Calu3 (cell line): ENCODE data around the gene RIMS3. TPM values are rescaled to one million over a fixed set of nuclear protein-coding genes. Genes with fewer than 3 reads are reported as not detected.

Experiments used
- BruUV-seq: library from RNA; stranded (reverse); fragments of 400-500 nt; replicated peaks from 2 replicates; lab custom pipeline; 2021; lab: Mats Ljungman, UMichigan
- CTCF ChIA-PET: fragments of 300-600 bp; sonication (Branson Sonifier 250); formaldehyde crosslinking; loops from one replicate; lab custom pipeline; 2022; ENCODE audit warnings: antibody characterized with exemption; lab: Charles Lee
- DNase-seq: peaks from one replicate; pipeline ENCODE4 v3.0.0; 2022
- H3K27ac Mint-ChIP-seq: one replicate; pipeline ENCODE4 v1.8.0; 2022; ENCODE audit warnings: mixed read lengths; ENCODE audit not compliant: unreplicated experiment
- H3K27me3 Mint-ChIP-seq: one replicate; pipeline ENCODE4 v1.8.0; 2022; ENCODE audit warnings: mixed read lengths; ENCODE audit not compliant: unreplicated experiment
- H3K36me3 Mint-ChIP-seq: one replicate; pipeline ENCODE4 v1.8.0; 2022; ENCODE audit warnings: mild to moderate bottlenecking, moderate library complexity, mixed read lengths; ENCODE audit not compliant: insufficient read depth, unreplicated experiment
- H3K4me1 Mint-ChIP-seq: one replicate; pipeline ENCODE4 v1.8.0; 2022; ENCODE audit warnings: mild to moderate bottlenecking, low read depth, mixed read lengths; ENCODE audit not compliant: unreplicated experiment
- H3K4me3 Mint-ChIP-seq: one replicate; pipeline ENCODE4 v1.8.0; 2022; ENCODE audit warnings: mild to moderate bottlenecking, low read depth, moderate library complexity, mixed read lengths; ENCODE audit not compliant: unreplicated experiment
- H3K9me3 Mint-ChIP-seq: one replicate; pipeline ENCODE4 v1.8.0; 2022; ENCODE audit warnings: low read depth, mixed read lengths; ENCODE audit not compliant: unreplicated experiment
- CTCF ChIP-seq: fragments of 200-600 bp; IDR thresholded peaks from one replicate; pipeline ENCODE4 v1.8.0; 2022; ENCODE audit warnings: antibody characterized with exemption; ENCODE audit not compliant: unreplicated experiment
- intact Hi-C: fragments of 100-400 bp; cut with micrococcal nuclease; formaldehyde crosslinking; loops from one replicate; pipeline ENCODE4 v1.10.0; 2022; ENCODE audit not compliant: unreplicated experiment
- total RNA-seq: library from RNA; stranded (reverse); gene quantifications from 2 replicates; pipeline ENCODE4 v1.2.3, GENCODE V29; 2022

Gene RIMS3
- total RNA-seq, 1 experiment from 2014 or later: 1.3 TPM

DNA sequence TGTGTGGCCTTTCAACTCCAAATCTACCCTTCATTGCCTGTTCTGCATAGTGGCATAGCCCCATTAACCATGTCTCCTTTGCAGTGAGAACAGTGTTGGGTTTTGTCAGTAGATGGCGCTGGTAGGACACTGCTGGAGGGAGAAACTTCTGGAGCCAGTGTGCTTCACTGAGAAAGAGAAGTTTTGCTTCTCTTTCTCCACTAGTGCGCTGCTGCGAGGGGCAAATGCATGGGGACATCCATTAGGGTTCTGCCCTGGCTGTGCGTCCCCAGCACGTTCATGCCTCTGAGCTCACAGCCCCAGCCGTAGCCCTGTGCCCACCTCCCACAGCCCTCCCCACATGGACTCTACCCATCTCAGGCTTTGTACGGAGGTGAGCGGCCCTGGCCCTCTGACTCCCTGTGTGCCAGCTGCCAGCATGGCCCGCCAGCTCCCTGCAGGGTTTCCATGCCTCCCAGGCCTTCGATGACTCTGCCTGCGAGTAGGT, 53.1 kb downstream of the RIMS3 start:
- DNase-seq: peak; percentile 71
- peak; percentile 66 for TF ChIP-seq CTCF
- no TSS peak for BruUV-seq
- H3K4me1 Mint-ChIP-seq: no peaks in the 10 kb centered on the region
- H3K4me3 Mint-ChIP-seq: no peak overlapping the region
- peaks cover 27% of the 10 kb centered on the region for H3K27me3 Mint-ChIP-seq
- H3K36me3 Mint-ChIP-seq: no peaks in the 10 kb centered on the region
- H3K9me3 Mint-ChIP-seq: peaks cover under 1% of the 10 kb centered on the region
- no peak overlapping the region for H3K27ac Mint-ChIP-seq
- CTCF ChIA-PET: no interaction called here
- intact Hi-C loops: loop anchor here (5.0 to 10.0 kb wide), 2 partner anchors 230 to 342 kb away; no protein-coding TSS in a partner anchor

GRCh38 chr1:40610156-40610555, 55.3 kb downstream of the RIMS3 start:
- H3K36me3 Mint-ChIP-seq: no peaks in the 10 kb centered on the region
- CTCF ChIA-PET: interaction anchor here (1.2 kb wide), 1 partner anchor 78 kb away, joined by 3 read pairs; no protein-coding TSS in a partner anchor
- intact Hi-C loops: loop anchor here (5.0 to 10.0 kb wide), 2 partner anchors 232 to 345 kb away; no protein-coding TSS in a partner anchor
- peaks cover 39% of the 10 kb centered on the region for H3K27me3 Mint-ChIP-seq
- BruUV-seq: no TSS peak
- H3K27ac Mint-ChIP-seq: no peak overlapping the region
- DNase-seq: no peak
- no peak overlapping the region for H3K4me3 Mint-ChIP-seq
- TF ChIP-seq CTCF: no peak
- no peaks in the 10 kb centered on the region for H3K4me1 Mint-ChIP-seq
- no peaks in the 10 kb centered on the region for H3K9me3 Mint-ChIP-seq

DNA sequence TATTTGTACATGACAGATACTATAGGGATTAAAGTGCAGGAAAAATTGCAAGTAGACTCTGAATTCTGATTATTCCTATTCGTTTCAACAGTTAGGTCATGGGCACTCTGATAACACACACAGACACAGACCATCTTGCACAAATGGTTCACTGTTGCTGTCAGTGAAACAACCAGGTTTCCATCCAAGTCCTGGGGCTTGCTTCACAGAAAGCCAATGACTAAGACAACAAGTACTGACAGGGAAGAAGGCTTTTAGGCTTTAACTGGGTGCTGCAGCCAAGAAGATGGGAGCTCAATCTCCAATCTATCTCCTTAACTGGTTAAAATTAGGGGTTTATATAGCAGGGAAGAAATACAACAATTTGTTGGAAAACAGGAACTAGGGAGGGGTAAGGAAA, 57.6 kb downstream of the RIMS3 start:
- CTCF ChIA-PET: no interaction called here
- TF ChIP-seq CTCF: no peak
- Mint-ChIP-seq H3K4me1 (no peaks in the 10 kb centered on the region), H3K4me3 (no peak overlapping the region), H3K27ac (no peak overlapping the region), H3K27me3 (peaks cover 39% of the 10 kb centered on the region), H3K9me3 (no peaks in the 10 kb centered on the region), H3K36me3 (no peaks in the 10 kb centered on the region)
- DNase-seq: no peak
- intact Hi-C loops: no loop called here
- BruUV-seq: no TSS peak

DNA sequence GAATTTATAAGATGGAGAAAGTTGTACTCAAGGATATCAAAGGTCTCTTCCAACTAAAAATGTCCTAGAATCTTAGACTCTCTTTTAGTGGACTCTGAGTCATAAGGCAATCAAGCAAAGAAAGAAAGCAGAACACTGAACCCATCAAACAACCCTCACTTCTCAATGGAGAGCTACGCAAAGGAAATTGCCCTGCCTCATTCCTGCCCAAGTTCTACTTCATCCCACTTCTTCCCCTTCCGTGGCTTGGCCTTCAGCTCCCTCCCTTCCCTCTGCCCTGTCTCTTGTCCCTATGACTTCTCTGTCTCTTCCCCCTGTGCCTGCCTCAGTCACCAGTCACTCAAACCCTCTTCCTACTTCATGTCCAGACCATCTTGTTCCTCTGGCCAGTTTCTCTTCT, 58.5 kb downstream of the RIMS3 start:
- H3K27me3 Mint-ChIP-seq: peaks cover 47% of the 10 kb centered on the region
- no peaks in the 10 kb centered on the region for H3K36me3 Mint-ChIP-seq
- H3K4me3 Mint-ChIP-seq: no peak overlapping the region
- CTCF ChIA-PET: no interaction called here
- DNase-seq: no peak
- no peaks in the 10 kb centered on the region for H3K9me3 Mint-ChIP-seq
- no peak overlapping the region for H3K27ac Mint-ChIP-seq
- H3K4me1 Mint-ChIP-seq: no peaks in the 10 kb centered on the region
- no TSS peak for BruUV-seq
- no peak for TF ChIP-seq CTCF
- intact Hi-C loops: no loop called here
